Lung (tissue), 12 donors: ENCODE results near the gene TLE3. TPM values are rescaled to one million over a fixed set of nuclear protein-coding genes. Genes with fewer than 3 reads are reported as not detected.

Experiments
- ATAC-seq: fragments of 200-7000 bp; cut with Tn5 transposase; one replicate; pipeline ENCODE4 v1.9.1; 2020; ENCODE audit warnings: moderate number of reproducible peaks; ENCODE audit not compliant: insufficient read depth, low FRiP score
- DNase-seq, 3 donors: peaks; one replicate each; pipeline ENCODE4 v3.0.0-alpha.2; 2013 to 2017
- H3K27ac ChIP-seq, 2 donors: one replicate each; pipeline ENCODE4 v1.5.1; 2013; ENCODE audit warnings: mild to moderate bottlenecking in 2 of 2, moderate library complexity in 2 of 2, control low read depth in 1 of 2, inconsistent platforms in 1 of 2, low read depth in 1 of 2, low read length in 1 of 2
- H3K27me3 ChIP-seq, 3 donors: one replicate each; pipeline ENCODE4 v1.5.1; 2013; ENCODE audit warnings: low read length in 2 of 3; ENCODE audit not compliant: control insufficient read depth in 3 of 3, insufficient read depth in 3 of 3
- H3K36me3 ChIP-seq, 4 donors: one replicate each; pipeline ENCODE4 v1.5.1; 2013; ENCODE audit warnings: low read length in 4 of 4, mild to moderate bottlenecking in 1 of 4, moderate library complexity in 1 of 4; ENCODE audit not compliant: control insufficient read depth in 4 of 4, insufficient read depth in 4 of 4
- H3K4me1 ChIP-seq, 5 donors: one replicate each; pipeline ENCODE4 v1.5.1; 2013; ENCODE audit warnings: low read length in 5 of 5, mild to moderate bottlenecking in 2 of 5, moderate library complexity in 1 of 5; ENCODE audit not compliant: control insufficient read depth in 5 of 5, insufficient read depth in 5 of 5
- H3K4me3 ChIP-seq: one replicate; pipeline ENCODE4 v1.5.1; 2013; ENCODE audit warnings: mild to moderate bottlenecking, control low read depth, moderate library complexity
- H3K9ac ChIP-seq, 2 donors: one replicate each; pipeline ENCODE4 v1.5.1; 2013; ENCODE audit warnings: low read length in 2 of 2, control low read depth in 1 of 2; ENCODE audit not compliant: insufficient read depth in 1 of 2
- H3K9me3 ChIP-seq, 4 donors: one replicate each; pipeline ENCODE4 v1.5.1; 2013; ENCODE audit warnings: low read length in 3 of 4, mild to moderate bottlenecking in 1 of 4, moderate library complexity in 1 of 4; ENCODE audit not compliant: control insufficient read depth in 4 of 4, insufficient read depth in 3 of 4
- CTCF ChIP-seq: IDR thresholded peaks from 2 replicates; pipeline ENCODE4 v1.5.1; 2012; ENCODE audit warnings: mild to moderate bottlenecking; ENCODE audit errors: control extremely low read depth, extremely low read depth
- WGBS, 2 donors: extraction: QIAGEN DNeasy Blood & Tissue Kit; methylation state at CpG; one replicate each; pipeline ENCODE4 v1.1.7; 2013; 5-methylcytosine and 5-hydroxymethylcytosine counted together
- polyA plus RNA-seq, 2 donors: library from polyadenylated mRNA; stranded (reverse); fragments of 200-250 nt; gene quantifications; one replicate each; pipeline ENCODE4 v1.2.1, GENCODE V29; 2013
- total RNA-seq, 2 donors: library from RNA; depleted of rRNA in 1 of 2; stranded (reverse); fragments of >200 nt in 1 of 2; gene quantifications; one replicate each; pipeline ENCODE4 v1.2.1, GENCODE V29; 2014 to 2021
- donor health status: control.
- donor health status: control.
- donor health status: Bipolar disorder and iron deficiency.
- donor health status: healthy.
- donor health status: DM: yes; HTN: yes; CAD: no.

The TLE3 gene
- total and polyA plus RNA-seq, 4 donors = 22.7 to 77.3 (median 73.3) TPM

- no peak for ATAC-seq
These were observed 3.9 kb upstream of the TLE3 start for GRCh38 chr15:70101459-70102113.

DNA sequence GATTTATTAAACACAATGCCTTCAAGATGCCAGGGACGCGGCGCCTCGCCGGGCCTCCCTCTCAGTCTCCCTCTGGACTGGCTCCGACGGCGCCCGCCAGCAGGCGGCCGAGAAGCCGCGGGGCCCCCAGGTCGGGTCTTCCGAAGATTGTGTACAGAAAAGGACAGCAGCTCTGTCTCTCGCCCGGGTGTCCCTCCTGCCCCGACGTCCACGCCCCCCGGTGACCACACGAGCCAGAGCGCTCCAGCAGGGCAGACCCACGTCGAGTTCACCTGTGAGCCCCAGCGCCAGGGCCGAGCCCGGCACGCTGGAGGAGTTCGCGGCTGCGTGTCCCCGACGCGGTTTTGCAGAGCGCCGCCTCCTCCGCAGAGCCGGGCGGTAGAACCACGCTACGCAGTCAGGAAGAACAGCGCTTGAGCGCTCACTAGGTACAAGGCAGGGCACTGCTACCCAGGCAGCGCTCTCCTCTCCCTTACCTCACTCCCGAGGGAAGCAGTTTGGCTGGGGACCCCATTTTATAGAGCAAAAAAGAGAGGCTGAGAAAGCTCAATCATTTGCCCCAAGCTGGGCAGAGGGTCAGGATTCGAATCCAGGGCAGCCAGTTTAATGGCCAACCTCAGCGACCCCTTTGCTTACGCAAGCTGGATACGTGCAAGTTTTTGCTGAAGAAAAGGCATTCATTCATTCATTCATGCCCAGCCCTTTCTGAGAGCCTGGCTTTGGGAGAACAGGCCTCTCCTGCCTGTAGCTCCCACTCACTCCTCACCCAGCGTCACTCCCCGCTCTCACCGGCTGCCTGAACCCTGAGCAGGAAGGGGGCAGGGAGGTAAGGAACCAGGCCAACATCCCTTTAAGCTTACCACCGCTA, 3.0 kb upstream of the TLE3 start:
- Histone ChIP-seq H3K9ac (no peak overlapping the region), H3K27me3 (no peaks in the 10 kb centered on the region), H3K9me3 (no peaks in the 10 kb centered on the region), H3K4me1 (peaks cover 8 to 32% (median 11%) of the 10 kb centered on the region in 5 donors), H3K27ac (peak overlapping the region in 1 of 2 donors; percentile 63), H3K36me3 (peaks cover 0 to 3% (median 0%) of the 10 kb centered on the region in 4 donors), H3K4me3 (no peak overlapping the region)
- ATAC-seq = no peak
- TF ChIP-seq CTCF = no peak
- 1 to 2% methylated on average over 54 of the region's 54 CpGs for WGBS, 2 donors
- DNase-seq = peak; percentile 88 to 91 (median 90)

More at GRCh38 chr15:70101459-70102113, 3.9 kb upstream of the TLE3 start:
- peaks cover 0 to 3% (median 0%) of the 10 kb centered on the region in 3 donors for H3K27me3 ChIP-seq
- peaks cover 8 to 32% (median 11%) of the 10 kb centered on the region in 5 donors for H3K4me1 ChIP-seq
- H3K36me3 ChIP-seq = peaks cover 0 to under 1% (median 0%) of the 10 kb centered on the region in 4 donors
- 4 to 6% methylated on average over 12 of the region's 12 CpGs for WGBS, 2 donors
- peak; percentile 90 to 100 (median 99) for DNase-seq
- H3K4me3 ChIP-seq = no peak overlapping the region
- TF ChIP-seq CTCF = no peak
- no peak overlapping the region for H3K9ac ChIP-seq
- H3K9me3 ChIP-seq = no peaks in the 10 kb centered on the region
- peak overlapping the region in 1 of 2 donors; percentile 63 for H3K27ac ChIP-seq

GRCh38 chr15:70099967-70100473, 2.3 kb upstream of the TLE3 start:
- peak in 2 of 3 donors; percentile 67 to 76 for DNase-seq
- no peak for TF ChIP-seq CTCF
- peaks cover 8 to 37% (median 13%) of the 10 kb centered on the region in 5 donors for H3K4me1 ChIP-seq
- H3K9ac ChIP-seq = no peak overlapping the region
- peak overlapping the region in 1 of 2 donors; percentile 63 for H3K27ac ChIP-seq
- no peaks in the 10 kb centered on the region for H3K27me3 ChIP-seq
- ATAC-seq = no peak
- no peak overlapping the region for H3K4me3 ChIP-seq
- WGBS, 2 donors = 0 to 1% methylated on average over 17 of the region's 17 CpGs
- H3K36me3 ChIP-seq = peaks cover 0 to 3% (median 0%) of the 10 kb centered on the region in 4 donors
- no peaks in the 10 kb centered on the region for H3K9me3 ChIP-seq
